ENCODE data around the gene DBH. TPM values are rescaled to one million over a fixed set of nuclear protein-coding genes. Genes with fewer than 3 reads are reported as not detected.

The DBH gene
- total and polyA plus RNA-seq, 2 of the 13 experiments (the other 11 are each of a cell fraction or from before 2014, with no cell fraction given), result not detected

DNA sequence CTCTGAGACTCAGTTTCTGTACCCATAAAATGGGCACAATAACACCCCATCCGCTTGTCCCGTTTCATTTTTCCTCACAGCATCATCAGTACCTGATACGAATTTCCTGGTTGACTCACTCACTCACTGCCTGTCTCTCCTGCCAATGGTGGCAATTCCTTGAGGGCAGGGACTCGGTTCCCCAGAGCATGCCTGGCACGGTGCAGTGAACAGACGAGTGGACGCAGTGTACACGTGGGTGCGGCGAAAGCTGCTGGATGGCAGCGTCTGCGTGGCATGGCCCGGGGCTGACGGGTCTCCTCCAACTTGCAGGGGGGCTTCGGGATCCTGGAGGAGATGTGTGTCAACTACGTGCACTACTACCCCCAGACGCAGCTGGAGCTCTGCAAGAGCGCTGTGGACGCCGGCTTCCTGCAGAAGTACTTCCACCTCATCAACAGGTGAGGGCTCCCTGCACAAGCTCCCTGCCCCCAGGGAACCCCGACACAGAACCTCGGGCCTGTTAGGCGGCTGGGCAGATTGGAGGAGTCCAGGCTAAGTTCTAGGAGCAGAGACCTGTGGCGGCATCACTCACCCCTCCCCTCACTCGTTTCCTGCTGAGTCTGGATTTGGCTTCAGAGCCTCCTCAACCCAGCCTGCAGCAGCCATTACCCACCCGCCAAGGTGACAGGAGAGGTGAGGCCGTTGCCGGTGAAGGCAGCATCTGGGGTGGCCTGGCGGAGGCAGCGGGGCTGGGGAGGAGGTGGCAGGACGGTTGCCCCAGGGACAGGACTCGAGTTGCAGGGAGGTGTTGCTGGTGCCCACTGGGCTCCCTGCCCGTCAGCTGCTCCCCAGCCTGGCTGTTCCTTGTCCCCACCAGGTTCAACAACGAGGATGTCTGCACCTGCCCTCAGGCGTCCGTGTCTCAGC, 20.3 kb downstream of the DBH start (continued):
- TF ChIP-seq ELK4 (CRISPR knock-in tag; IDR thresholded peaks at IDR 0.05; ENCODE audit: borderline replicate concordance), result no peak
- 0 out of 4 replicates have a peak, but pooled peaks of 1 of the 2 experiments have one; percentile 18 for TF ChIP-seq POLR2A (IDR thresholded peaks at IDR 0.05; ENCODE audit: insufficient read depth in 1 of 2, low read depth in 2 of 2, low read length in 2 of 2)
- no peak for TF ChIP-seq ZNF7 (CRISPR knock-in tag; IDR thresholded peaks at IDR 0.05)

DNA sequence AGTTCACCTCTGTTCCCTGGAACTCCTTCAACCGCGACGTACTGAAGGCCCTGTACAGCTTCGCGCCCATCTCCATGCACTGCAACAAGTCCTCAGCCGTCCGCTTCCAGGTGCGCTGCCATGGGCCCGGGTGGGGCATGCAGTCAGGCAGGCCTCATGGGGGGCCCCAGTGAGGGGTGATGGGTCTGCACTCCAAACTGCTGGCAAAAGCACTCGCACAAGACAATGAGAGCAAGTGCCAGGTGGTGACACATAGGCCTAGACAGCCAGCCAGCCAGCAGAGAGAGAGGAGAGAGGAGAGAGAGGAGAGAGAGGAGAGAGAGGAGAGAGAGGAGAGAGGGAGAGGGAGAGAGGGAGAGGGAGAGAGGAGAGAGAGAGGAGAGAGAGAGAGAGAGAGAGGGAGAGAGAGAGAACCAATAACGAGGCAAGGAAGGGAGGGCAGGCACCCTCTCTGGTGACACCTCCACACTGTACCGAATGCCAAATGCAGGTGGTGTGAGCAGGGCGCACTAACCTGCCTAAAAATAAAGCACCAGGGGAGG, 21.0 kb downstream of the DBH start:
- Histone ChIP-seq H3K4me1 (ENCODE audit: insufficient read depth, low read length) (peaks cover 44% of the 10 kb centered on the region), H3K27ac (ENCODE audit: extremely low read length, insufficient read depth, low read length) (no peak overlapping the region), H2AFZ (ENCODE audit: low read length) (no peak overlapping the region), H3K36me3 (replicated peaks in 1 of 2; ENCODE audit: control insufficient read depth in 1 of 2, insufficient read depth in 2 of 2, low read length in 2 of 2) (no peaks in the 10 kb centered on the region), H3K9ac (ENCODE audit: insufficient read depth, low read depth, low read length) (no peak overlapping the region), H4K20me1 (ENCODE audit: insufficient read depth, low read length) (no peaks in the 10 kb centered on the region), H3K4me2 (ENCODE audit: low read depth, low read length) (no peak overlapping the region), H3K27me3 (ENCODE audit: control insufficient read depth in 1 of 2, insufficient read depth in 2 of 2, low read length in 2 of 2) (peaks cover 1 to 15% of the 10 kb centered on the region in 2 experiments; a peak in 2 of 5 replicates), H3K79me2 (ENCODE audit: insufficient read depth, low read length) (no peaks in the 10 kb centered on the region), H3K9me3 (ENCODE audit: low read length) (no peaks in the 10 kb centered on the region), H3K4me3 (replicated peaks in 1 of 3; ENCODE audit: insufficient read depth in 1 of 3, low read depth in 2 of 3, low read length in 3 of 3) (no peak overlapping the region)
- POLR2A ChIA-PET, result no interaction called here
- TF ChIP-seq HNRNPK (IDR thresholded peaks at IDR 0.05; ENCODE audit: low read depth, low read length, poor library complexity, severe bottlenecking) (peak; percentile 63), ZFP36L1 (CRISPR knock-in tag; IDR thresholded peaks at IDR 0.05) (no peak), ZBTB33 (CRISPR knock-in tag; IDR thresholded peaks at IDR 0.05) (no peak; the same call in 1 of the 2 replicates)
- in situ Hi-C loops (cut with HindIII; ENCODE audit: extremely low pct_ligation_motif_present, low pct_unique_long_range_greater_than_20kb), result no loop called here
- ATAC-seq, result no peak
- FAIRE-seq, result no peak
- intact Hi-C loops (cut with micrococcal nuclease; ENCODE audit: unreplicated experiment), result no loop called here
- CTCF ChIA-PET (ENCODE audit: low intra/inter-chr PET ratio, low total read pairs), result no interaction called here
- BruUV-seq (replicated peaks), result no TSS peak
- 65% methylated on average over 13 of the region's 13 CpGs for WGBS (ENCODE audit: low lambda C conversion rate)
- DNase-seq (ENCODE audit: low spot score), result no peak

Measured in HepG2 (cell line).